Suprapubic skin (tissue), 3 donors: ENCODE results near the gene CAMSAP1.

Experiments used
- EP300 ChIP-seq: sonication (generic); formaldehyde crosslinking; IDR thresholded peaks from one replicate; pipeline ENCODE4 v1.6.1; 2017; ENCODE audit warnings: antibody characterized with exemption
- TF ChIP-seq, protein P1 (sequence below), 2 donors: fragments of 200-600 bp in 1 of 2; fragments of 450-650 bp in 1 of 2; sonication (generic) in 1 of 2; IDR thresholded peaks; one replicate each; pipeline ENCODE4 v1.5.1; 2016 to 2019; ENCODE audit warnings: antibody characterized with exemption in 2 of 2, mild to moderate bottlenecking in 1 of 2, moderate library complexity in 1 of 2

DNA sequence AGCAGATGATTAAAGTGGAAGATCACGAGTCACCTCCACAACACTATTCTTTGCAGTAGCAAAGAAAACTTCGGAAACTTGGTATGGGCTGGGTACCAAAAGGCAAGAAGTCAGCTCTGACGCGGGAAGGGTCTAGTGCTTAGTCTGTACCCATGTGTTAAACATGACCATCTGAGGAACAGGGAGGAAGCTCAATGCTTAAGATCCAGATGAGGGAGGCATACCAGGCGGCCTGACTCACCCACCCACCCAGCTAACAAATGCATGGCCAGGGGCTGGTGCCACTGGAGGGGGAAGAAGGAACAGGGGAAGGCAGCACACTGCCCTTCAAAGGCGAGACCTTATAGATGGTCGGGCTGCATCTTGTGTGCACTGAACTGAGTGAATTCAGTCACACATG lies 41.8 kb downstream of the CAMSAP1 start:
- TF ChIP-seq, protein P1, sequence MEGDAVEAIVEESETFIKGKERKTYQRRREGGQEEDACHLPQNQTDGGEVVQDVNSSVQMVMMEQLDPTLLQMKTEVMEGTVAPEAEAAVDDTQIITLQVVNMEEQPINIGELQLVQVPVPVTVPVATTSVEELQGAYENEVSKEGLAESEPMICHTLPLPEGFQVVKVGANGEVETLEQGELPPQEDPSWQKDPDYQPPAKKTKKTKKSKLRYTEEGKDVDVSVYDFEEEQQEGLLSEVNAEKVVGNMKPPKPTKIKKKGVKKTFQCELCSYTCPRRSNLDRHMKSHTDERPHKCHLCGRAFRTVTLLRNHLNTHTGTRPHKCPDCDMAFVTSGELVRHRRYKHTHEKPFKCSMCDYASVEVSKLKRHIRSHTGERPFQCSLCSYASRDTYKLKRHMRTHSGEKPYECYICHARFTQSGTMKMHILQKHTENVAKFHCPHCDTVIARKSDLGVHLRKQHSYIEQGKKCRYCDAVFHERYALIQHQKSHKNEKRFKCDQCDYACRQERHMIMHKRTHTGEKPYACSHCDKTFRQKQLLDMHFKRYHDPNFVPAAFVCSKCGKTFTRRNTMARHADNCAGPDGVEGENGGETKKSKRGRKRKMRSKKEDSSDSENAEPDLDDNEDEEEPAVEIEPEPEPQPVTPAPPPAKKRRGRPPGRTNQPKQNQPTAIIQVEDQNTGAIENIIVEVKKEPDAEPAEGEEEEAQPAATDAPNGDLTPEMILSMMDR (IDR thresholded peaks at IDR 0.05) = no peak
- TF ChIP-seq EP300 = no peak
